H1 (cell line): ENCODE data around the gene TBC1D22A. TPM values are rescaled to one million over a fixed set of nuclear protein-coding genes. Genes with fewer than 3 reads are reported as not detected.
A peak's percentile ranks its signal among the peaks of the same experiment; 100 is the strongest.

ENCODE experiments used
- CTCF ChIA-PET: fragments of 300-600 bp; sonication (Branson Sonifier 250); formaldehyde crosslinking; loops from one replicate; lab custom pipeline; 2021; ENCODE audit not compliant: partially characterized antibody; lab: Charles Lee
- POLR2A ChIA-PET: fragments of 300-600 bp; sonication (Branson Sonifier 250); formaldehyde crosslinking; loops from one replicate; lab custom pipeline; 2021; ENCODE audit warnings: inconsistent platforms; ENCODE audit not compliant: partially characterized antibody; lab: Charles Lee
- DNase-seq, 2 experiments: peaks; one replicate each; pipeline versions ENCODE4 v3.0.0 to v3.0.0-alpha.2; 2010 to 2022; ENCODE audit warnings: low spot score in 2 of 2, low read depth in 1 of 2, mixed read lengths in 1 of 2
- FAIRE-seq: peaks from 2 replicates; lab custom pipeline; 2011; peaks lifted over from hg19 to GRCh38; lab: Jason Lieb, UNC
- H2AFZ ChIP-seq: 2 replicates; pipeline ENCODE4 v1.8.1; 2012; ENCODE audit warnings: low read length, inconsistent platforms
- H2AK5ac ChIP-seq: 2 replicates; pipeline ENCODE4 v1.6.1; 2013; ENCODE audit warnings: low read depth, low read length
- H2BK120ac ChIP-seq: replicated peaks from 2 replicates; pipeline ENCODE3; 2013; ENCODE audit warnings: low read depth, low read length, inconsistent platforms
- H2BK12ac ChIP-seq: 2 replicates; pipeline ENCODE4 v1.6.1; 2013; ENCODE audit warnings: low read depth, low read length
- H2BK15ac ChIP-seq: 2 replicates; pipeline ENCODE4 v1.6.1; 2013; ENCODE audit warnings: low read length
- H2BK20ac ChIP-seq: 2 replicates; pipeline ENCODE4 v1.6.1; 2013; ENCODE audit warnings: low read length
- H2BK5ac ChIP-seq: 2 replicates; pipeline ENCODE4 v1.6.1; 2013; ENCODE audit warnings: low read depth, low read length
- H3K14ac ChIP-seq: 2 replicates; pipeline ENCODE4 v1.6.1; 2013; ENCODE audit warnings: inconsistent platforms; ENCODE audit not compliant: insufficient read length
- H3K18ac ChIP-seq: 2 replicates; pipeline ENCODE4 v1.6.1; 2013; ENCODE audit warnings: low read length; ENCODE audit errors: extremely low read depth
- H3K23ac ChIP-seq: 2 replicates; pipeline ENCODE4 v1.6.1; 2013; ENCODE audit warnings: inconsistent platforms; ENCODE audit not compliant: insufficient read length
- H3K23me2 ChIP-seq: 2 replicates; pipeline ENCODE4 v1.6.1; 2013; ENCODE audit warnings: low read depth, low read length
- H3K27ac ChIP-seq: 2 replicates; pipeline ENCODE4 v1.6.1; 2011; ENCODE audit warnings: low read depth, low read length, inconsistent platforms
- H3K27me3 ChIP-seq, 4 experiments: replicated peaks in 1 of 4; 1 replicate in 1 of 4; 2 replicates in 3 of 4; pipeline versions ENCODE4 v1.6.1 to v1.8.1; 2011 to 2013; ENCODE audit warnings: low read length in 3 of 4, mild to moderate bottlenecking in 3 of 4, inconsistent platforms in 2 of 4, mixed read lengths in 2 of 4, moderate library complexity in 1 of 4; ENCODE audit not compliant: control insufficient read depth in 3 of 4, insufficient read depth in 3 of 4; ENCODE audit errors: extremely low read depth in 1 of 4
- H3K36me3 ChIP-seq, 4 experiments: 2 replicates each; pipeline versions ENCODE4 v1.6.1 to v1.8.1; 2011 to 2013; ENCODE audit warnings: mild to moderate bottlenecking in 4 of 4, low read length in 3 of 4, moderate library complexity in 2 of 4, control low read depth in 1 of 4, inconsistent platforms in 1 of 4; ENCODE audit not compliant: insufficient read depth in 4 of 4, control insufficient read depth in 2 of 4
- H3K4ac ChIP-seq: replicated peaks from 2 replicates; pipeline ENCODE3; 2013; ENCODE audit warnings: low read length, low read depth, mixed read lengths, inconsistent platforms; ENCODE audit not compliant: insufficient read length
- H3K4me1 ChIP-seq, 4 experiments: replicated peaks in 1 of 4; 1 replicate in 1 of 4; 2 replicates in 3 of 4; pipeline versions ENCODE4 v1.6.1 to v1.8.1; 2011 to 2013; ENCODE audit warnings: low read length in 3 of 4, inconsistent platforms in 2 of 4, mixed read lengths in 1 of 4; ENCODE audit not compliant: insufficient read depth in 4 of 4, control insufficient read depth in 3 of 4
- H3K4me2 ChIP-seq, 2 experiments: 2 replicates each; pipeline versions ENCODE4 v1.6.1 to v1.8.1; 2011 to 2013; ENCODE audit warnings: low read depth in 2 of 2, low read length in 2 of 2, control low read depth in 1 of 2, inconsistent platforms in 1 of 2, mild to moderate bottlenecking in 1 of 2; ENCODE audit not compliant: insufficient read depth in 1 of 2
- H3K4me3 ChIP-seq, 4 experiments: fragments of 200-600, 300-600 bp in 1 of 4; sonication (generic), shearing (Covaris generic), sonication (Bioruptor Twin) in 1 of 4; 2 replicates each; pipeline versions ENCODE4 v1.5.1 to v1.8.1; 2011 to 2016; ENCODE audit warnings: low read length in 4 of 4, low read depth in 3 of 4, control low read depth in 2 of 4, inconsistent platforms in 2 of 4, mild to moderate bottlenecking in 2 of 4, mixed read lengths in 1 of 4, moderate library complexity in 1 of 4; ENCODE audit not compliant: insufficient read depth in 2 of 4; ENCODE audit errors: extremely low read depth in 1 of 4
- H3K56ac ChIP-seq: replicated peaks from 2 replicates; pipeline ENCODE3; 2013; ENCODE audit warnings: low read depth, mild to moderate bottlenecking, mixed read lengths, low read length, inconsistent platforms; ENCODE audit not compliant: insufficient read length
- H3K79me1 ChIP-seq: 2 replicates; pipeline ENCODE4 v1.6.1; 2013; ENCODE audit warnings: low read depth, low read length, control low read depth
- H3K79me2 ChIP-seq, 2 experiments: 2 replicates each; pipeline versions ENCODE4 v1.6.1 to v1.8.1; 2012 to 2013; ENCODE audit warnings: low read length in 2 of 2, mild to moderate bottlenecking in 2 of 2, inconsistent platforms in 1 of 2; ENCODE audit not compliant: insufficient read depth in 2 of 2, control insufficient read depth in 1 of 2
- H3K9ac ChIP-seq, 4 experiments: replicated peaks in 1 of 4; 1 replicate in 1 of 4; 2 replicates in 3 of 4; pipeline versions ENCODE4 v1.6.1 to v1.8.1; 2011 to 2013; ENCODE audit warnings: low read depth in 3 of 4, low read length in 3 of 4, control low read depth in 2 of 4, mild to moderate bottlenecking in 2 of 4, moderate library complexity in 2 of 4, inconsistent platforms in 1 of 4; ENCODE audit errors: extremely low read depth in 1 of 4
- H3K9me3 ChIP-seq, 2 experiments: 2 replicates each; pipeline versions ENCODE4 v1.6.1 to v1.8.1; 2012 to 2013; ENCODE audit warnings: mild to moderate bottlenecking in 2 of 2, moderate library complexity in 2 of 2, control low read depth in 1 of 2, inconsistent platforms in 1 of 2, low read depth in 1 of 2, low read length in 1 of 2, mixed read lengths in 1 of 2; ENCODE audit not compliant: insufficient read depth in 2 of 2
- H4K20me1 ChIP-seq, 2 experiments: replicated peaks in 1 of 2; 2 replicates each; pipeline versions ENCODE3 to v1.8.1; 2011 to 2013; ENCODE audit warnings: inconsistent platforms in 2 of 2, low read length in 2 of 2, mild to moderate bottlenecking in 1 of 2; ENCODE audit not compliant: insufficient read depth in 2 of 2, control insufficient read depth in 1 of 2
- H4K5ac ChIP-seq: 2 replicates; pipeline ENCODE4 v1.6.1; 2013; ENCODE audit warnings: low read length, low read depth, mixed read lengths, inconsistent platforms; ENCODE audit not compliant: insufficient read length
- H4K8ac ChIP-seq: 2 replicates; pipeline ENCODE4 v1.8.0; 2013; ENCODE audit warnings: mild to moderate bottlenecking, moderate library complexity, low read length, inconsistent platforms; ENCODE audit not compliant: insufficient read depth; ENCODE audit errors: extremely low read depth
- H4K91ac ChIP-seq: replicated peaks from 2 replicates; pipeline ENCODE3; 2013; ENCODE audit warnings: low read length, mixed read lengths, inconsistent platforms; ENCODE audit not compliant: insufficient read length
- ATF3 ChIP-seq: IDR thresholded peaks from 2 replicates; pipeline ENCODE4 v1.6.1; 2011; ENCODE audit warnings: low read depth, mild to moderate bottlenecking, low read length; ENCODE audit not compliant: insufficient read depth
- BACH1 ChIP-seq: IDR thresholded peaks from 2 replicates; pipeline ENCODE4 v1.6.1; 2012; ENCODE audit warnings: low read length, improper control_type of control experiment
- CTBP2 ChIP-seq: IDR thresholded peaks from 2 replicates; pipeline ENCODE4 v1.7.0; 2011; ENCODE audit warnings: borderline replicate concordance, mild to moderate bottlenecking, moderate library complexity, mixed read lengths, low read length; ENCODE audit not compliant: insufficient read depth, insufficient read length
- CTCF ChIP-seq, 3 experiments: IDR thresholded peaks; 1 replicate in 2 of 3; 2 replicates in 1 of 3; pipeline versions ENCODE4 v1.5.1 to v1.6.1; 2011; ENCODE audit warnings: low read length in 3 of 3, mild to moderate bottlenecking in 3 of 3, inconsistent platforms in 2 of 3, low read depth in 1 of 3, moderate library complexity in 1 of 3; ENCODE audit not compliant: insufficient read depth in 1 of 3; ENCODE audit errors: control extremely low read depth in 1 of 3
- EP300 ChIP-seq, 2 experiments: IDR thresholded peaks; 1 replicate in 1 of 2; 2 replicates in 1 of 2; pipeline ENCODE4 v1.6.1; 2011 to 2012; ENCODE audit warnings: low read depth in 2 of 2, low read length in 2 of 2, mild to moderate bottlenecking in 2 of 2, borderline replicate concordance in 1 of 2, inconsistent platforms in 1 of 2, moderate library complexity in 1 of 2
- JUND ChIP-seq: IDR thresholded peaks from 2 replicates; pipeline ENCODE4 v1.6.1; 2011; ENCODE audit warnings: mild to moderate bottlenecking, improper control_type of control experiment, low read length
- KDM4A ChIP-seq: IDR thresholded peaks from one replicate; pipeline ENCODE4 v1.7.1; 2012; ENCODE audit warnings: low read depth, mild to moderate bottlenecking, moderate library complexity, low read length, inconsistent platforms; ENCODE audit not compliant: severe bottlenecking
- TCF12 ChIP-seq: IDR thresholded peaks from 2 replicates; pipeline ENCODE4 v1.6.1; 2011; ENCODE audit warnings: low read depth, mild to moderate bottlenecking, low read length
- WGBS, 2 experiments: shearing (Covaris generic) in 1 of 2; methylation state at CpG; one replicate each; pipeline versions ENCODE4 v1.1.6 to v1.1.7; 2013 to 2015; ENCODE audit warnings: low lambda C conversion rate in 2 of 2, mixed read lengths in 2 of 2, inconsistent platforms in 1 of 2, low coverage in 1 of 2, missing lambda C conversion rate in 1 of 2; ENCODE audit not compliant: insufficient replicate concordance in 2 of 2, insufficient coverage in 1 of 2, insufficient read length in 1 of 2; ENCODE audit errors: extremely low coverage in 1 of 2, missing lambda C conversion rate in 1 of 2; 5-methylcytosine and 5-hydroxymethylcytosine counted together
- polyA plus RNA-seq, 7 experiments: library from polyadenylated mRNA; depleted of rRNA in 3 of 7; stranded (reverse) in 5 of 7; unstranded in 2 of 7; fragments of >200 nt in 5 of 7; fragments of 200-250 nt in 2 of 7; gene quantifications; 1 replicate in 5 of 7; 2 replicates in 1 of 7; 4 replicates in 1 of 7; pipeline versions ENCODE4 v1.2.1 to v1.2.3, GENCODE V29; 2011 to 2013; ENCODE audit warnings: missing spikeins in 2 of 7, mixed read lengths in 2 of 7
- total RNA-seq: library from RNA; stranded (reverse); fragmentation: NEBNext Ultra II Directional; extraction: Animal tissue kit (Norgen Biotek cat#: 25700); gene quantifications from 2 replicates; pipeline ENCODE4 v1.2.1, GENCODE V29; 2021

Gene TBC1D22A
- total and polyA plus RNA-seq, 2 of the 8 experiments (the other 6 are each of a cell fraction or from before 2014, with no cell fraction given) = 11.9 to 18.4 TPM

GRCh38 chr22:46829117-46829891 is 66.9 kb downstream of the TBC1D22A start:
- Histone ChIP-seq H3K4ac (peak overlapping the region; percentile 5), H2BK20ac (no peak overlapping the region), H3K14ac (no peak overlapping the region), H3K36me3 (peaks cover 0 to 4% (median 0%) of the 10 kb centered on the region in 4 experiments; a peak in 1 of 8 replicates), H3K4me2 (no peak overlapping the region), H2AFZ (no peak overlapping the region), H2BK120ac (no peak overlapping the region), H3K27me3 (no peaks in the 10 kb centered on the region), H3K9ac (no peak overlapping the region), H3K23ac (no peak overlapping the region), H4K20me1 (peaks cover under 1 to 4% of the 10 kb centered on the region in 2 experiments), H2BK15ac (no peak overlapping the region), H4K91ac (no peak overlapping the region), H3K79me1 (peaks cover 6% of the 10 kb centered on the region), H4K8ac (no peak overlapping the region), H2BK5ac (peak overlapping the region; percentile 61; the same call in 1 of the 2 replicates), H3K4me3 (no peak overlapping the region), H3K18ac (no peak overlapping the region), H4K5ac (no peak overlapping the region), H3K4me1 (peaks cover 0 to 8% (median 3%) of the 10 kb centered on the region in 4 experiments; a peak in 3 of 7 replicates), H3K27ac (no peak overlapping the region), H3K9me3 (no peaks in the 10 kb centered on the region; a peak in 1 of 4 replicates), H2AK5ac (no peak overlapping the region), H3K23me2 (0 out of 2 replicates have a peak, but pooled peaks cover 2% of the 10 kb centered on the region), H3K79me2 (0 out of 4 replicates have a peak, but pooled peaks cover 0 to 5% of the 10 kb centered on the region in 2 experiments), H3K56ac (no peak overlapping the region), H2BK12ac (no peak overlapping the region)
- no peak for FAIRE-seq
- POLR2A ChIA-PET = no interaction called here
- CTCF ChIA-PET = interaction anchor here (0.6 to 2.8 kb wide), 4 partner anchors 17 to 1101 kb away, joined by 3 to 19 read pairs (median 4); no protein-coding TSS in a partner anchor
- DNase-seq = peak in 1 of 2 experiments; percentile 16
- 92% methylated on average over 12 of the region's 12 CpGs; no CpG with 5 or more reads in 1 of the 2 experiments for WGBS, 2 experiments
- TF ChIP-seq JUND = no peak
- TF ChIP-seq TCF12 = no peak
- no peak for TF ChIP-seq CTCF (IDR thresholded peaks at IDR 0.05; ENCODE audit: control extremely low read depth in 1 of 3, insufficient read depth in 1 of 3, low read depth in 1 of 3, low read length in 3 of 3)
- TF ChIP-seq BACH1 = no peak
- no peak for TF ChIP-seq KDM4A
- no peak for TF ChIP-seq ATF3
- TF ChIP-seq EP300 (IDR thresholded peaks at IDR 0.05; ENCODE audit: borderline replicate concordance in 1 of 2, low read depth in 2 of 2, low read length in 2 of 2) = no peak
- TF ChIP-seq CTBP2 = no peak
